ENCODE measurements around the gene ACTR1A.
"Not testable (repeated sequence)": the region's sequence is repeated elsewhere in the genome, so short reads cannot be mapped to it uniquely, and the experiment has no call there.

ACTR1A gene

GRCh38 chr10:102502337-102503151 is at the start of gene ACTR1A:
Gene ACTR1A, minus strand, starts transcription at chr10:102502712. Its CDS starts 65 bp downstream, at chr10:102502647.
- peak; percentile 90 for DNase-seq (ENCODE audit: low read depth in 2 of 2)

- no peak for DNase-seq (ENCODE audit: low read depth in 2 of 2)
These were observed 48.2 kb upstream of the ACTR1A start for GRCh38 chr10:102550636-102551210.

GRCh38 chr10:102549549-102549948 is 47.0 kb upstream of the ACTR1A start:
- no peak for DNase-seq (ENCODE audit: low read depth in 2 of 2)

DNA sequence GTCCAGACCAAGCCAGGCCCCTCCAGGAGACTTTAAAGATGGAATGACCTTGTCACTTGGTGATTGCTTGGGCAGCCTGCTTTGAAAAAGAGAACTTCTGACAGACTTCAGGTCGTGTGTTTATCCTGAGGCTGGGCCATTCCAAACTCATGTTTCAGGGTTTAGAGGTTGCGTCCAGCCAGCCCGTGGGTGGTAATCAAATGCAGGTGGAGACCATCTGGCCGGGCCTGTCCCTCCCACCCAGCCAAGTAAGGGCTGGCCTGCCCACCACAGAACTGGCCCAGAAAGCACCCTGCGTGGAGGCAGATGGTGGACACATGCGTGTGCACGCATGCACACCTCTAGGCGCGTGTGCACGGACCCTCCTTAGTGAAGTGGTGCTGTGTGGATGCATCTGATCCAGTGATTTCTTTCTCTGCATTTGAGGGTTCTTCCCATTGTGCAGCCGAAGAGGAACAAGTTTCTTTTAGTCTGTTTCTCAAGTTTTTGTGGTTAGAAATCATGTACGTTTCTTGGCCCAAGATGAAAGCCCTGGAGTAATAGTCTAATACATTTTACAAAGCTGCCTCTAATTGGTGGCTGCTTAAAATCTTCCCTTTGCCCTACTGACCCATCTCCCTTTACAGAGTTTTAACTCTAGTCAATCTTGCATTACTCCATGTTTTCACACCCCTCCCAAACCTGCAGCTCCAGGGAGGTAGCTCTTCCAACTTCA is 44.3 kb upstream of the ACTR1A start:
- no peak for DNase-seq (ENCODE audit: low read depth in 2 of 2)

GRCh38 chr10:102545997-102546396 is 43.5 kb upstream of the ACTR1A start:
- no peak for DNase-seq (ENCODE audit: low read depth in 2 of 2)

DNA sequence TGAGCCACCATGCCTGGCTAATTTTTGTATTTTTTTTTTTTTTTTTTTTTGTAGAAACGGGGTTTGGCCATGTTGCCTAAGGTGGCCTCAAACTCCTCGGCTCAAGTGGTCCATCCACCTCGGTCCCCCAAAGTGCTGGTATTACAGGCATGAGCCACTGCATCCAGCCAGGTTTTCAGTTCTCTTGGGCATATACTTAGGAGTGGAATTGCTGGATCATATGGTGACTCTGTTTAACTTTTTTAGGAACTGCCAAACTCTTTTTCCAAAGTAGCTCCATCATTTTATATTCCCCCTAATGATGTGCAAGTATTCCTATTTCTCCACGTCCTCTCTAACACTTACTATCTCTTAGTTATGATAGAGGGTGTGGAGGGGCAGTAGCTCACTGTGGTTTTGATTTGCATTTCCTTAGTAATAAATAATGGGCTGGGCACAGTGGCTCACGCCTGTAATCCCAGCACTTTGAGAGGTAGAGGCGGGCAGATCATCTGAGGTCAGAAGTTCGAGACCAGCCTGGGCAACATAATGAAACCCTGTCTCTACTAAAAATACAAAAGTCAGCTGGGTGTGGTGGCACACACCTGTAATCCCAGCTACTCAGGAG is 42.9 kb upstream of the ACTR1A start:
- no peak for DNase-seq (ENCODE audit: low read depth in 2 of 2)

GRCh38 chr10:102542800-102543418 is 40.4 kb upstream of the ACTR1A start:
- DNase-seq (ENCODE audit: low read depth in 2 of 2): no peak

- no peak for DNase-seq (ENCODE audit: low read depth in 2 of 2)
These were observed 37.5 kb upstream of the ACTR1A start for GRCh38 chr10:102540023-102540422.

DNA sequence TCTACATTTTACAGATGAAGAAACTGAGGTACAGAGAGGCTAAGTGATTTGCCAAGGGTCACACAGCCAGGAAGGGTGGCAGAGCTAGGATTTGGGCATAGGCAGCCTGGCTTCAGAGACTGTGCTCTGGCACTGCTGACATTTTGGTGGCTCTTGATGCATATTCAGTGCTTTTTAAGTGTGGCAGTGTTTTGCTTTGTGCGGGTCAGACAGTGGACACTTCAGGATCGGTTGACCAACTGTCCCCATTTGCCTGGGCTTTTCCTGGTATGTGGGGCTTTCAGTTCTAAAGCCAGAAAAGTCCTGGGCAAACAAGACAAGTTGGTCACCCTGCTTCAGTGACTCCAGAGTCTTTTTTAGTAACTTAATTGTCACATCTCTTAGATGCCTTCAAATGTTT is 36.3 kb upstream of the ACTR1A start:
- DNase-seq (ENCODE audit: low read depth in 2 of 2): no peak

GRCh38 chr10:102537948-102538347 is 35.4 kb upstream of the ACTR1A start:
- DNase-seq (ENCODE audit: low read depth in 2 of 2): no peak

- no peak for DNase-seq (ENCODE audit: low read depth in 2 of 2)
These were observed 34.9 kb upstream of the ACTR1A start for GRCh38 chr10:102537367-102537766.

- no peak for DNase-seq (ENCODE audit: low read depth in 2 of 2)
These were observed 33.1 kb upstream of the ACTR1A start for GRCh38 chr10:102535481-102536147.

DNA sequence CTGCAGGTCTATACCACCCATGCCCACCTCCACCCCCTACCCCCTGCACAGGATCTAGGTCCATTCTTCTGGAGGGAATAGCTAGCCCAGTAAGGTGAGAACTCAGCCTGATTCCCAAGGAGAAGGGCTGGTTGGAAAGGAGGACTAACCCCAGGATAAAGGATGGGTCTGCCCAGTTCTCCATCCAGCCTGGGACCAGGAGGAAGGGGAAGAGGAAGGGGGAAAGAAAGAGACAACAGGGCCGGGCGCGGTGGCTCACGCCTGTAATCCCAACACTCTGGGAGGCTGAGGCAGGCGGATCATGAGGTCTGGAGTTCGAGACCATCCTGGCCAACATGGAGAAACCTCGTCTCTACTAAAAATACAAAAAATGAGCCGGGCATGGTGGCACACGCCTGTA is 32.5 kb upstream of the ACTR1A start:
- not testable (repeated sequence) for DNase-seq (ENCODE audit: low read depth in 2 of 2)

DNA sequence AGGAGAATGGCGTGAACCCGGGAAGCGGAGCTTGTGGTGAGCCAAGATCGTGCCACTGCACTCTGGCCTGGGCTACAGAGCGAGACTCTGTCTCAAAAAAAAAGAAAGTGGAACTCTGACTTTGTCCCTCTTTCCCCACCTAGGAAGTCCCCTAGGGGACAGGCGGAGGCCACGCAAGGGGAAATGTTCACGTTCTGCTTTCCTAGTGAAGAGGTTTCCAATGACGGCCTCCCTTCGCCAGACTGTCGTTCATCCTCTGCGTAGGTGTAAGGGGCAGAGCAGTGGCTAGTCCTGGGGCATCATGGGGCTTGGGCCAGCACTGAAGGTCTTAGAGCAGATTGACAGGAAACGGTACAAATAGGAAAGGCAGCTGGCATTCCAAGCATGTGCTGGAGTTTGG is 31.8 kb upstream of the ACTR1A start:
- DNase-seq (ENCODE audit: low read depth in 2 of 2): no peak

DNA sequence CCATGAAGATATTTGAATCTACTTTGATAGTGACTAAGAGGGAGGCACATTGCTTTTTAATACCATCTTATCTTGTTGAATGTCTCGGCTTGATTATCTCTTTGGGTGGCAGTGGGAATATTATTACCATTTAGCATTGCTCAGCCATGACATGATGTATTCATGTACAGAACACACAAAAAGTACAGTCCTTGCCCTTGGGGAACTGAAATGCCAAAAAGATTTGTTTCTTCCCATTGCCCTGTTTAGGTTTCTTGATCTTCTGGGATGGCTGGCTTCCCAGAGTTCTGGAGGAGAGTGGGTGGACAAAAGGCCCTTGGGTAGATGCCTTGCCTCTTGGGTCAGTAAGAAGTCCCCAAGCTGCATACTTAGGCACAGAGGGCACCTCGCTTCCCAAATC is 25.0 kb upstream of the ACTR1A start:
- DNase-seq (ENCODE audit: low read depth in 2 of 2): no peak

- DNase-seq (ENCODE audit: low read depth in 2 of 2): no peak
These were observed 22.2 kb upstream of the ACTR1A start for GRCh38 chr10:102524746-102525145.

GRCh38 chr10:102523250-102524029 is 20.9 kb upstream of the ACTR1A start:
- no peak for DNase-seq (ENCODE audit: low read depth in 2 of 2)

DNA sequence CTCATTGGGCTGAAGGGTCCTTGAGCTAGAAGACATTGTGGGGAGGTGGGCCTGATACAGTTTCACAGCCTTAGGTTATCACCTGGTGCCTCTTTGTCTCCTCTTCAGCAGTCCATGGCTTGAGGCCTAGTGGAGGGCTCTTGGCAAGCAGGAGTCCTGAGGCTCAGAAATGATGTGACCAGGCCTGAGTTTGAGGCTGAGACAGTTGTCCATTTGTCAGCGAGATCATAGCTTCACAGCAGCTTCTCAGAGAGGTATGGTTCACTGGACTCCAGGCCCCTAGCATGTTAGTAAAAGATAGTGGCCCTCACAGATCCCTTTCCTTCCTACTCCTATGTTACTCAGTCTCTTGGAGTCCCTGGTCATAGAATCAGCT is 20.4 kb upstream of the ACTR1A start:
- DNase-seq (ENCODE audit: low read depth in 2 of 2): no peak

DNA sequence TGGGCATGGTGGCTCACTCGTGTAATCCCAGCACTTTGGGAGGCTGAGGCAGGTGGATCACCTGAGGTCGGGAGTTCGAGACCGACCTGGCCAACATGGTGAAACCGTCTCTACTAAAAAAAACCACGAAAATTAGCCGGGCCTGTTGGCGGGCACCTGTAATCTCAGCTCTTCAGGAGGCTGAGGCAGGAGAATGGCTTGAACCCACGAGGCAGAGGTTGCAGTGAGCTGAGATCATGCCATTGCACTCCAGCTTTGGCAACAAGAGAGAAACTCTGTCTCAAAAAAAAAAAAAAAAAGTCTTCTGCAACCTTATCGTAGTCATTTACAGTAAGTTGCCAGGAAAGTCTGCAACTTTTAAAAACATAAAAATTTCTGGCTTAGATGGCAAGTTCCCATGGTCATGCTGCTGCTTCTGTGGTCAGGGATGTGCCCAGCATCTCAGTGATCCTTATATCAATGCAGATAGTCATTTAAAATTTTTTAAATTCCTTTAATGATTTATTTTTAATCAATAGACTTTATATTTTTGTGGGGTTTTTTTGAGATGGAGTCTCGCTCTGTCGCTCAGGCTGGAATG is 16.8 kb upstream of the ACTR1A start:
- no peak for DNase-seq (ENCODE audit: low read depth in 2 of 2)

DNA sequence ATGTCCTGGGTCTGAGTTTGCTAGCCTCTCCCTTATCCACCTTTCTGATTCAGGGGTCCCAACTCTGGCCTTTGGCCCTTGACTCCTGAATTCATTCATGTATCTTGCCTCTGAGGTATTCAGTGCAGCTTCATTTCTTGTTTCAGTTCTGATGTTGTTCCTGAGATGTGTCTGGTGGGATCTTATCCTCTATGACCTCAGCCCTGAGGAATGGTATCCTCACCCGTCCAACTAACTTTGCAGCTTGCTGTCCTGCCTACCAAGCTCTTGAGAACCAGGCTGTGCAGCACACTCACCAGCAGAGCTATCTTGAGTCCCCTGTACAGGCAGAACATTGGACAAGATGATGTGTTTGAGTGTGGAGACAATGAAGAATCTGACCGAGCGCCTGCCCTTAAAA is 15.0 kb upstream of the ACTR1A start:
- no peak for DNase-seq (ENCODE audit: low read depth in 2 of 2)

Measured in activated CD8-positive, alpha-beta memory T cell treated with anti-CD3 and anti-CD28 coated beads for 4 hours (primary cell).